ENCODE measurements around the gene TENT5D.

GRCh38 chrX:80430826-80431504 is 10.7 kb downstream of the TENT5D start:
- no peak for TF ChIP-seq EZH2 (IDR thresholded peaks at IDR 0.05; ENCODE audit: borderline replicate concordance, low read depth, low read length, severe bottlenecking)
- peak; percentile 36 for TF ChIP-seq CTCF (IDR thresholded peaks at IDR 0.05; ENCODE audit: borderline replicate concordance, extremely low read depth, low read length, poor library complexity, severe bottlenecking)
